DOHH2 (cell line): ENCODE data around the gene SYN1.

ENCODE experiments used
- H3F3A ChIP-seq: fragments of 200-600 bp; sonication (generic), shearing (Covaris generic); 2 replicates; pipeline ENCODE4 v1.6.0; 2016; ENCODE audit warnings: antibody characterized with exemption, mild to moderate bottlenecking; ENCODE audit not compliant: control insufficient read depth, insufficient read depth
- H3K27ac ChIP-seq: fragments of 200-600 bp; sonication (generic); 2 replicates; pipeline ENCODE4 v1.5.1; 2014; ENCODE audit warnings: low read depth, mild to moderate bottlenecking, low read length, moderate library complexity
- H3K27me3 ChIP-seq: fragments of 200-600 bp; sonication (generic); 2 replicates; pipeline ENCODE4 v1.6.1; 2014; ENCODE audit warnings: mild to moderate bottlenecking, low read length, mixed read lengths; ENCODE audit not compliant: control insufficient read depth
- H3K36me3 ChIP-seq: fragments of 200-600 bp; sonication (generic); 2 replicates; pipeline ENCODE4 v1.6.1; 2014; ENCODE audit warnings: mild to moderate bottlenecking, low read length, moderate library complexity, mixed read lengths; ENCODE audit not compliant: control insufficient read depth
- H3K4me1 ChIP-seq: fragments of 200-600 bp; sonication (generic); 2 replicates; pipeline ENCODE4 v1.6.1; 2014; ENCODE audit warnings: mild to moderate bottlenecking, low read length, mixed read lengths; ENCODE audit not compliant: control insufficient read depth
- H3K4me2 ChIP-seq: fragments of 200-600 bp; sonication (generic); 2 replicates; pipeline ENCODE4 v1.6.0; 2014; ENCODE audit warnings: mild to moderate bottlenecking, low read length, moderate library complexity
- H3K4me3 ChIP-seq: fragments of 200-600 bp; sonication (generic); 2 replicates; pipeline ENCODE4 v1.5.1; 2014; ENCODE audit warnings: mild to moderate bottlenecking, low read length, mixed read lengths
- H3K79me2 ChIP-seq: fragments of 200-600 bp; sonication (generic); 2 replicates; pipeline ENCODE4 v1.6.1; 2014; ENCODE audit warnings: mild to moderate bottlenecking, low read length, mixed read lengths; ENCODE audit not compliant: control insufficient read depth
- H3K9me2 ChIP-seq: fragments of 200-600 bp; sonication (generic); replicated peaks from 2 replicates; pipeline ENCODE4 v1.6.1; 2014; ENCODE audit warnings: mild to moderate bottlenecking, low read length, mixed read lengths; ENCODE audit not compliant: control insufficient read depth
- H3K9me3 ChIP-seq: fragments of 200-600 bp; sonication (generic); 2 replicates; pipeline ENCODE4 v1.6.1; 2014; ENCODE audit warnings: antibody characterized with exemption, low read length, mixed read lengths; ENCODE audit not compliant: control insufficient read depth, insufficient read depth
- H4K20me1 ChIP-seq: fragments of 200-600 bp; sonication (generic); 2 replicates; pipeline ENCODE4 v1.6.0; 2014; ENCODE audit warnings: low read depth, mild to moderate bottlenecking, antibody characterized with exemption, low read length, moderate library complexity; ENCODE audit not compliant: control insufficient read depth, insufficient read depth
- EZH2phosphoT487 ChIP-seq: fragments of 200-600 bp; sonication (generic); IDR thresholded peaks from 2 replicates; pipeline ENCODE4 v1.6.1; 2017; ENCODE audit warnings: borderline replicate concordance, mild to moderate bottlenecking, antibody characterized with exemption, low read length, moderate library complexity, mixed read lengths
- TF ChIP-seq, protein P1 (sequence below): fragments of 200-600 bp; sonication (generic); IDR thresholded peaks from one replicate; pipeline ENCODE4 v1.5.1; 2014; ENCODE audit warnings: antibody characterized with exemption, mild to moderate bottlenecking, low read depth, low read length; ENCODE audit not compliant: poor library complexity, severe bottlenecking

Gene SYN1

GRCh38 chrX:47577901-47578300, 41.8 kb downstream of the SYN1 start:
- H3K27me3 ChIP-seq: peaks cover 8% of the 10 kb centered on the region
- H3K9me2 ChIP-seq: no peaks in the 10 kb centered on the region
- no peaks in the 10 kb centered on the region for H3K9me3 ChIP-seq
- no peaks in the 10 kb centered on the region for H3K79me2 ChIP-seq
- no peak for TF ChIP-seq EZH2phosphoT487
- TF ChIP-seq, protein P1, sequence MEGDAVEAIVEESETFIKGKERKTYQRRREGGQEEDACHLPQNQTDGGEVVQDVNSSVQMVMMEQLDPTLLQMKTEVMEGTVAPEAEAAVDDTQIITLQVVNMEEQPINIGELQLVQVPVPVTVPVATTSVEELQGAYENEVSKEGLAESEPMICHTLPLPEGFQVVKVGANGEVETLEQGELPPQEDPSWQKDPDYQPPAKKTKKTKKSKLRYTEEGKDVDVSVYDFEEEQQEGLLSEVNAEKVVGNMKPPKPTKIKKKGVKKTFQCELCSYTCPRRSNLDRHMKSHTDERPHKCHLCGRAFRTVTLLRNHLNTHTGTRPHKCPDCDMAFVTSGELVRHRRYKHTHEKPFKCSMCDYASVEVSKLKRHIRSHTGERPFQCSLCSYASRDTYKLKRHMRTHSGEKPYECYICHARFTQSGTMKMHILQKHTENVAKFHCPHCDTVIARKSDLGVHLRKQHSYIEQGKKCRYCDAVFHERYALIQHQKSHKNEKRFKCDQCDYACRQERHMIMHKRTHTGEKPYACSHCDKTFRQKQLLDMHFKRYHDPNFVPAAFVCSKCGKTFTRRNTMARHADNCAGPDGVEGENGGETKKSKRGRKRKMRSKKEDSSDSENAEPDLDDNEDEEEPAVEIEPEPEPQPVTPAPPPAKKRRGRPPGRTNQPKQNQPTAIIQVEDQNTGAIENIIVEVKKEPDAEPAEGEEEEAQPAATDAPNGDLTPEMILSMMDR: no peak
- no peak overlapping the region for H3K4me2 ChIP-seq
- H4K20me1 ChIP-seq: no peaks in the 10 kb centered on the region
- H3K4me3 ChIP-seq: no peak overlapping the region
- no peak overlapping the region for H3K27ac ChIP-seq
- no peaks in the 10 kb centered on the region for H3K4me1 ChIP-seq
- no peaks in the 10 kb centered on the region for H3K36me3 ChIP-seq
- H3F3A ChIP-seq: no peaks in the 10 kb centered on the region

- H3K27me3 ChIP-seq: peaks cover 8% of the 10 kb centered on the region
- no peaks in the 10 kb centered on the region for H3K36me3 ChIP-seq
- no peaks in the 10 kb centered on the region for H3K79me2 ChIP-seq
- no peaks in the 10 kb centered on the region for H3K9me2 ChIP-seq
- H3K4me2 ChIP-seq: no peak overlapping the region
- no peaks in the 10 kb centered on the region for H4K20me1 ChIP-seq
- H3K27ac ChIP-seq: no peak overlapping the region
- no peaks in the 10 kb centered on the region for H3K4me1 ChIP-seq
- no peaks in the 10 kb centered on the region for H3K9me3 ChIP-seq
- no peaks in the 10 kb centered on the region for H3F3A ChIP-seq
- TF ChIP-seq, protein P1: no peak
- TF ChIP-seq EZH2phosphoT487: no peak
- H3K4me3 ChIP-seq: no peak overlapping the region
These were observed 42.2 kb downstream of the SYN1 start for GRCh38 chrX:47577424-47577823.

DNA sequence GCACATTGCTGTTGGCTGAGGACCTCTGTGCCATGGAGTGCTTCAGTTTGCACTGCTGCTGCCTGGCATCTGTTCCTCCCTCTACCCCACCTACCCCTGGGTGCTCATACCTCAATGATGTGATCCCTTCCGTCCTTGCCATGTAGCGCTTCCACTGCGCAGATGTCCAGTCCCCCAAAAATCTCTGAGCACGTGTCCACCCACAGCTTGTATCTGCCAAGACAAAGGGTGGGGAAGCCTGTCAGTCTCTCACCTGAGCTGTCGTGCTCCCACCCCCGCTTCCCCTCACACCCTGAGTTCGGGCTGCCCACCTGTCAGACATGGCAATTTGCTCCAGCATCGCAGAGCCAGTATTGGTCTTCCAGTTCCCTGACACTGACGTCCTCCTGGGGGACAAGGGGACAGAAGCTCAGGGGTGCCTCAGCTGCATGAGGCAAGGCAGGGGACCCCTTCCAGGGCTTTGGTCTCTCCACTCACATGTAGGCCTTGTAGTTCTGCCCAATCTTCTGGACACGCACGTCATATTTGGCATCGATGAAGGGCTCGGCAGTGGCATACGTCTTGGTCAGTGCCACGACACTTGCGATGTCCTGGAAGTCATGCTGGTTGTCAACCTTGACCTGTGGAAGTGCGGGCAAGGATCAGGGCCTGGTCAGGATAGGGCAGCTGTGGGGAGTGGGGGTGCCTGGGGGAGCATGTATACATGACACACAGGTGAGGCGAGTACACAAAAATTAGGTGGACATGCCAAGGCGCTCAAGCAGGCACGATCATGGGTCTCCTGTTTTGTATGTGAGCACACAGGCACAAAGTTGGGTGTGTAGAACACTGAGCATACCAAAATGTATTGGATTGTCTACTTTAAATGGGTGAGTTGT, 43.4 kb downstream of the SYN1 start:
- Histone ChIP-seq H4K20me1 (no peaks in the 10 kb centered on the region), H3F3A (no peaks in the 10 kb centered on the region), H3K9me3 (no peaks in the 10 kb centered on the region), H3K79me2 (no peaks in the 10 kb centered on the region), H3K4me3 (no peak overlapping the region), H3K4me2 (no peak overlapping the region), H3K27ac (no peak overlapping the region), H3K9me2 (no peaks in the 10 kb centered on the region), H3K4me1 (no peaks in the 10 kb centered on the region), H3K36me3 (peaks cover 6% of the 10 kb centered on the region; the same call in 1 of the 2 replicates), H3K27me3 (peaks cover 5% of the 10 kb centered on the region)
- no peak for TF ChIP-seq EZH2phosphoT487
- TF ChIP-seq, protein P1: no peak
